NCI-H1436 (cell line): ENCODE data around the gene RUSF1.
A peak's percentile ranks its signal among the peaks of the same experiment; 100 is the strongest.
"Not testable (repeated sequence)": the region's sequence is repeated elsewhere in the genome, so short reads cannot be mapped to it uniquely, and the experiment has no call there.

ENCODE experiments used
- DNase-seq: peaks from one replicate; lab custom pipeline; 2025; lab: John Stamatoyannopoulos, UW

The RUSF1 gene

DNA sequence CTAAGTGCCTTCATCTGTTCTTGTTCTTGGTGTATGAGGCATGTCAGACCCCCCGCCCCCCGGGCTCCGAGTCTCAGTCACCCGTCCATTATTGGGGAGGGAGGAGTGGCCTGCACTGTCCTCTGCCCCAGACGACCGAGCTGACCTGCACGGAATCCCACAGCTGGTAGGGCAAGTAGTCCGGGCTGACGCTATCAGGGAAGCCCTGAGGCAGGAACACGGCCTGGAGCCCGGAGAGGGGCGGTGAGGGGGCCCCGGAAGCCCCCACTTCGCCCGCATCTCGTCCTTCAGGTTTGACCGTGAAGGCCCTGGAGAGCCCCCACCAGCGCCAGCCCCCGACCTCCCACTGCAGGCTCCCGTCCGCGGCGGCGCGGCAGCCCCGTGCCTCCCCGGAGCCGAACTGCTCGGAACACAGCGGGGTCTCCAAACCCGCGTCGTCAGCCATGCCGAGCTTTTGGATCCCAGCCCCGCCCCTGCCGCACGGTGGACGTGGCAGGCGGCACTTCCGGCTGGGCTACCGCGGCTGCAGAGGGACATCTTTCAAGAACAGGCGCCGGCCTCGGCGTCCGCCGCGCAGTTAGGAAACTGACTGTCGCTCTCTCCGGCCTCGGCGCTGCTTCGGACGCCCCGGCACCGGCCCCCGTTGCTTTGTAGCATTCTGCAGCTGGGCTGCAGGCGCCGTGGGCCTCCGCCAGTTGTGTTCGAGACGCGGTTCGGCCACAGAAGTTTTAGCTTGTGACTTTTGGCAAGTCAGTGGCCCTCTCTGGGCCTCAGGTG lies at the start of gene RUSF1:
Gene RUSF1, minus strand, starts transcription at position 463 of the 777 bp plus-strand sequence. Its CDS starts 18 bp downstream, at position 445.
- peak; percentile 75 for DNase-seq

DNA sequence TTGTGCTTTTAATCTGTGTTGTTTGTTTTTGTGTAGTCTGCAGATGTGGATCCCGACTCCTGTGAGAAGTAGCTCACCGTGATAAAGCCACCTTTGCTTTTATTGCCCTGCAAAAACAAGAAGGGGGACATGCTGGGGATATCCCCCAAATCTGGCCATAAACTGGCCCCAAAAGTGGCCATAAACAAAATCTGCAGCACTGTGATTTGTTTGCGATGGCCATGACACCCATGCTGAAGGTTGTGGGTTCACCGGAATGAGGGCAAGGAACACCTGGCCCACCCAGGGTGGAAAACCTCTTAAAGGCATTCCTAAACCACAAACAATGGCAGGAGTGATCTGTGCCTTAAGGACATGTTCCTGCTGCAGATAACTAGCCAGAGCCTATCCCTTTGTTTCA lies 34.6 kb upstream of the RUSF1 start:
- DNase-seq = no peak

- DNase-seq = not testable (repeated sequence)
Observed at GRCh38 chr16:31539762-31540161, 31.6 kb upstream of the RUSF1 start.

- not testable (repeated sequence) for DNase-seq
Observed at GRCh38 chr16:31538243-31538598, 30.0 kb upstream of the RUSF1 start.

GRCh38 chr16:31537362-31538242 lies 29.4 kb upstream of the RUSF1 start:
- DNase-seq = no peak

GRCh38 chr16:31536804-31537361 lies 28.7 kb upstream of the RUSF1 start:
- DNase-seq = no peak

DNA sequence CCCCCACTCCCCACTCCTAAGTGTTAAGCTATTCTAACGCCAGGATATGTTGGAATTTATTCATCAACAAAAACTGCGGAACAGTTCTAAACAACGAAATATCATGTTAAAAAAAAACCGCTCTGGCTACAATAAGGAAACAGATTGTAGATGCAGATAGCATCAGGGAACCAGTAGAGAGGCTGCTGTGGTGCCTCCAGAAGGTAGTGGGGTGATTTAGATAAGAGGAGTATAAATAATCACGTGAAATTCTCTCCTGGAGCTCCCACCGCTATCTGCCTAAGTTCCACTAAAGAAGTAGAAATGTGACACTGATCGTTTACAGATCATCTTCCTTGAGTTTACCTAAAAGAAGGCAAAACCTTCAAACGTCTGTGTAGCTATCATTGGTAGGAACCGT lies 27.5 kb upstream of the RUSF1 start:
- DNase-seq = no peak

- no peak for DNase-seq
Observed at GRCh38 chr16:31532896-31533295, 24.7 kb upstream of the RUSF1 start.

- no peak for DNase-seq
Observed at GRCh38 chr16:31532120-31532519, 23.9 kb upstream of the RUSF1 start.

DNA sequence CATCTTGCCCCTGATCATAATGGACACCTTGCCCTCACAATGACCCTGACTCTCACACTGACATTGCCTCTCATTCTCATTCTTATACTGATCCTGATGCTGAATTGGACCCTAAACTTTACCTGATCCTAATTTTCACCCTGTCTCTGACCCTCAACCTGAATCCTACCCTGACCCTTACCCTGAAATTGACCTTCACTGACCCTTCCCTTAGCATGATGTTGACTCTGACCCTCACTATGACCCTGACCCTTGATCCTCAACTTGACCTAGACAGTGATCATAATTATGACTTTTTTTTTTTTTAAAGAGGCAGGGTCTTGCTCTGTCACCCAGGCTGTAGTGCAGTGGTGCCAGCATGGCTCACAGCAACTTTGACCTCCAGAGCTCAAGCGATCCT lies 22.9 kb upstream of the RUSF1 start:
- DNase-seq = no peak

GRCh38 chr16:31530405-31530804 lies 22.2 kb upstream of the RUSF1 start:
- DNase-seq = no peak

DNA sequence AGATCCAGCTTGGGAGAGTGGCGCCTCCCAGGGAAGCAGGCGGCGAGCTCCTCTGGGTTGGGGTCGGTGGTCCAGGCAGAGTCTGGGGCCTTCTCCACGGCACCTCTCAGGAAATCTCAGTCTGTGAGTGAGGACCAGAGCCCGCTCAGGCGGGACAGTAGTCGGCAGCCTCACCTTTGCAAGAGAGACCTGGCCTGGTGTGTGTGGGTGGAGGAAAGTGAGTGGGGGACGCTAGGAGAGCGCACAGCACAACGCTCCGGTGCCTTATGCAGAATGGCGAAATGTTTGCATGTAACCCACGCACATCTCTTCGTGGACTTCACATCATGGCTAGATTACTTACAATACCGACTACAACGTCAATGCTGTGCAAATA lies 21.7 kb upstream of the RUSF1 start:
- DNase-seq = no peak

DNA sequence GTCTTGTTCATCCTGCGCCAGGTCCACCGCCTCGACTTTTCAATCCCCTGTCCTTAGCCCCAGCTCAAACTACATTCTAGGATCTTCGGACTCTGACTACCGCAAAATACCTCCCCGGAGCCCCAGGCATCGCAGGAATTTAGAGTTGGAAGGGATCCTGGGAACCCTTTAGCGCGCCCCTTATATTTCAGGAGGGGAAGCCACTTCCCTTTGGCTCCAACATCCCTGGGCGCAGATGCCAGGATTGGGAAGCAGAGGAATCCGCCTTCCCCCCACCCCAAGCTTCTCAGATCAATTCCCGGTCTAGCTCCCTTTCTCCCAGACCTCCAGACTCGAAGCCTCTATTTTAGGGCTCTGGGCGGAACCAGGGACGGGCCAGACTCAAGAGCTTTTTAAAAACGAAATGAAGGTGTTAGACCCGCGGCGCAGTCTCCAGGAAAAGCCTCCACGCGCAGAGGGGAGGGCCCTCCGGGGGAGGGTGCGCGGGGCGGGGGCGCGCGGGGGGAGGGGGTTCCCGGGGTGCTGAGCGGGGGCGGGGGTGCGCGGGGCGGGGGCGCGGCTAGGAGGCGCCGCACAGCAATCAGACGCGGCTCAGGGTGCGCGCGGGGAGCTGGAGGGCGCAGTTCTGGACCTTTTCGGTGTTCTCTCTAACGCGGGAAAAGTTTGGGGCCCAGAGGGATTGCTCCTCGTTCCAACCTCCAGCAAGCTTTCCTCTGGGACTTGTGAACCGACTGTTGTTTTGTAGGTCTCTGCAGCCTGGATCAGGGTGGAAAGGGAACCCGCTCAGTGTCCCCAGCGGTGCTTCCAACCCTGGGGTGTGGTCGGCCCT lies 21.1 kb upstream of the RUSF1 start:
- DNase-seq = no peak

- DNase-seq = no peak
Observed at GRCh38 chr16:31528523-31529107, 20.4 kb upstream of the RUSF1 start.

DNA sequence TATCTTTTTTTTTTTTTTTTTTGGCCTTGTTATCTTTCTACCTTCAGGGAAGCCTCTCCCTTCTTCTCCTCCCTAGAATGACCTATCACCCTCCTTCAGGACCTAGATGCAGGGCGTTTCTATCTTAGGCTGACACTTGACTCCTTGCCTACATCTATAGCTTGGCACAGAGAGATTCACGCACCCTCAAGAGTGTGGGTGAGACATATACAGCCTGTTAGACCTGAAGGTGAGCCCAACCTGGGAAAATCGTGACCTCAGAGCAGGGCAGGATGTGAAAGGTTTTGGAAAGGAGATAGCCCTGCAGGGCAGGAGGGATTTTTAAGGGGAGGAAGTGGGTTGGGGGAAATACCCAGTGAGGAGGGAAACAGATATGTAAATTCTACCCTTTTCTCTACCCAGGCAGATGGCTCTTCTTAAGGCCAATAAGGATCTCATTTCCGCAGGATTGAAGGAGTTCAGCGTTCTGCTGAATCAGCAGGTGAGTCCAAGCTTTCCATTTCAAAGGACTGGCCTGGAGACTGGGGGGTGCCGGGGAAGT lies 19.6 kb upstream of the RUSF1 start, which contains the start of gene AHSP:
Gene AHSP, plus strand, starts transcription at position 167 of the 541 bp plus-strand sequence. Its CDS starts 240 bp downstream, at position 407.
- DNase-seq = no peak

DNA sequence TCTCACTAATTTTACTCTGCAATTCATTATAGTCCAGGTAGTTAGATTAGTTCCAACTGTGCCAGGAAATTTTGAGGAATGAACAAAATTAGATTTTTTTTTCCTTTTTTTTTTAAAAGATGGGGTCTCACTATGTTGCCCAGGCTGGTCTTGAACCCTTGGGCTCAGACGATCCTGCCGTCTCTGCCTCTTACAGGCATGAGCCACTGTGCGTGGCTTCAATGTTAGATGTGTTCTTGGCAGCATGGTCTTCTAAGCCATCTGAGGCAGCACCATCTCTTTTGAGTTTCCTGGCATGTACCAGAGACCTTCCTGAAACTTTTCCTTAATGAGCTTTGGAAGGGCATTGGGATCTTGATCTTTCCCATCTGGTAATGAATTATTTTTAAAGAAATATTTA lies 16.9 kb upstream of the RUSF1 start:
- DNase-seq = no peak

- DNase-seq = not testable (repeated sequence)
Observed at GRCh38 chr16:31523768-31524167, 15.6 kb upstream of the RUSF1 start.

DNA sequence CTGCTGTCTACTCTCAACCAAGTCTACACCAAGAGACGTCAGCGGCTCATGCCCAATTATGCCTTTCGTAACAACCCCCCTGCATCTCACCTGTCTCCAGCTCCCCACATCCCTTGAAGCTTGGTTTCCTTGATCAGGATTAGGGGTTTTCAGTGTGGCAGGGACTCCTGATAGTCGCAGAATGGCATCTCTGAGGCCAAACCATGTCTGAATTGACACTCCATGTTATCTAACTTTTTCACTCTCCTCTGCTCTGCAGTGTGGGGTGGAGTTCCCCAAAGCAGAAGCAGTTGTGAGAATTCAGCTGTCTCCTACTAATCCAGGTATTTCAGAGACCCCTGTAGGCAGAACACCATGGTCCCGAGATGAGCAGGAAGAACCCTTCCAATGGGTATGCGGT lies 13.9 kb upstream of the RUSF1 start:
- no peak for DNase-seq

DNA sequence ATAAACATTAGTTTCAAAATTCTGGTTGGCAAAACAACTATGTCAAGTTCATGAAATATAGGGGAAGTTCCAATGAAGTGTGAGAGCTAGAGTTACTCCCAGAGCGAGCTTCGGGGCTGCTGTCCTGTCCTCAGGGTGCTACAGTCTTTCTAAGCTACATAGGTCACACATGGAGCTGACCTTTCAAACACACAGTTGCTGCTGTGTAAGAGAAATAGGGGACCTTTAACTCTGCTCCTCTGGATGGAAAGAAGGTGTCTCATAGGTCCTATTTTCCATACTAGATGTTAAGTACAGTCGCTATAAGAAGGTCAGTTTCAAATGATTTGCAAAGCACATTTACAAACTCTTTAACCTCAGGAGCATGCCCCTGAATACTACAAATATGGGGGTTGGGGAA lies 13.2 kb upstream of the RUSF1 start:
- DNase-seq = no peak

GRCh38 chr16:31519759-31520431 lies 11.7 kb upstream of the RUSF1 start:
- no peak for DNase-seq
